ENCODE measurements around the gene DNAJC5.

Gene DNAJC5

GRCh38 chr20:63931735-63932134 is 36.8 kb downstream of the DNAJC5 start:
- Histone ChIP-seq H3K36me3 (replicated peaks in 1 of 2; ENCODE audit: control insufficient read depth in 2 of 2, insufficient read depth in 2 of 2, low read length in 2 of 2) (peaks cover 50 to 93% of the 10 kb centered on the region in 2 donors), H2BK12ac (ENCODE audit: low read length) (no peak overlapping the region), H3K27me3 (ENCODE audit: control insufficient read depth in 3 of 3, insufficient read depth in 3 of 3, low read depth in 1 of 3, low read length in 3 of 3) (no peaks in the 10 kb centered on the region), H3K23ac (ENCODE audit: low read depth, low read length, poor library complexity) (peak overlapping the region; percentile 80), H3K27ac (replicated peaks; ENCODE audit: low read length) (no peak overlapping the region), H3K4me1 (ENCODE audit: control insufficient read depth in 2 of 2, insufficient read depth in 1 of 2, low read depth in 1 of 2, low read length in 2 of 2) (no peaks in the 10 kb centered on the region), H3K14ac (ENCODE audit: low read length) (no peak overlapping the region), H3K79me1 (ENCODE audit: low read depth, low read length) (no peaks in the 10 kb centered on the region), H4K8ac (ENCODE audit: low read depth, low read length) (peak overlapping the region; percentile 30), H3K9me3 (replicated peaks in 1 of 2; ENCODE audit: control insufficient read depth in 2 of 2, insufficient read depth in 1 of 2, low read depth in 1 of 2, low read length in 2 of 2) (no peaks in the 10 kb centered on the region), H4K91ac (ENCODE audit: low read depth, low read length, poor library complexity) (no peak overlapping the region), H3K4me2 (ENCODE audit: insufficient read depth, low read length, poor library complexity, severe bottlenecking) (no peak overlapping the region), H2BK120ac (ENCODE audit: low read depth, low read length) (no peak overlapping the region), H3K18ac (ENCODE audit: low read length) (no peak overlapping the region), H2BK5ac (ENCODE audit: low read length) (no peak overlapping the region), H3K4ac (ENCODE audit: low read length) (no peak overlapping the region), H2BK15ac (ENCODE audit: low read length) (no peak overlapping the region), H2AK5ac (ENCODE audit: low read depth, low read length) (no peak overlapping the region), H2AFZ (ENCODE audit: low read length) (no peak overlapping the region), H3K4me3 (ENCODE audit: low read length in 2 of 2) (no peak overlapping the region), H3K9ac (ENCODE audit: low read depth, low read length, poor library complexity) (peak overlapping the region; percentile 83)
- no CpG with 5 or more reads among the region's 19 CpGs for WGBS, 2 donors (ENCODE audit: extremely low coverage in 2 of 2, insufficient read length in 2 of 2, insufficient replicate concordance in 1 of 2)
- DNase-seq (ENCODE audit: low spot score) = no peak

DNA sequence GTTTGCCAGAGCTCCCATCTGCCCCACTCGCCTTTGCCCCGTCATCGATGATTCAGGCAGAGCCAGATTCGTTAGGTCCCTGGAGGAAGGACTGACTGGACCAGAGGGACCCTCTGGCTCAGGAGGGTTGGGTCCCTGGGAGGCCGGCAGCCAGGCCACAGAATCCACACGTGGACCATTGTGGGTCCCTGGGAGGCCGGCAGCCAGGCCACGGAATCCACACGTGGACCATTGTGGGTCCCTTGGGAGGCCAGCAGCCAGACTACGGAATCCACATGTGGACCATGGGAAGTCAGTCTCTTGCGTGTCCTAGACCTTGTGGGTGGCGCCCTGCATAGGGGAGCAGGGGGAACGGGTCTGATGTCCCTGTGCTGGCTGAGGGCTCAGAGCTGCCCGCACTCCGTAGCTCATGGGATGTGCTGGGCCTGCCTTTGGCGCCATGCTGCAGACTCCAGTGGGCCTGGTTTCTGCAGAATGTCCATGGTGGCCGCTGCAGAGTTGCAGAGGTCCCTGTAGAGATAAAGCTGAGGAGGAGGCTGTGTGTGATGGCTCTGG is 37.8 kb downstream of the DNAJC5 start:
- Histone ChIP-seq H2AFZ (ENCODE audit: low read length) (no peak overlapping the region), H3K18ac (ENCODE audit: low read length) (no peak overlapping the region), H3K4me1 (ENCODE audit: control insufficient read depth in 2 of 2, insufficient read depth in 1 of 2, low read depth in 1 of 2, low read length in 2 of 2) (no peaks in the 10 kb centered on the region), H4K8ac (ENCODE audit: low read depth, low read length) (no peak overlapping the region), H2BK12ac (ENCODE audit: low read length) (no peak overlapping the region), H3K9ac (ENCODE audit: low read depth, low read length, poor library complexity) (no peak overlapping the region), H2BK15ac (ENCODE audit: low read length) (no peak overlapping the region), H2BK120ac (ENCODE audit: low read depth, low read length) (no peak overlapping the region), H3K9me3 (replicated peaks in 1 of 2; ENCODE audit: control insufficient read depth in 2 of 2, insufficient read depth in 1 of 2, low read depth in 1 of 2, low read length in 2 of 2) (no peaks in the 10 kb centered on the region), H3K79me1 (ENCODE audit: low read depth, low read length) (no peaks in the 10 kb centered on the region), H3K27ac (replicated peaks; ENCODE audit: low read length) (no peak overlapping the region), H4K91ac (ENCODE audit: low read depth, low read length, poor library complexity) (no peak overlapping the region), H3K4me3 (ENCODE audit: low read length in 2 of 2) (peak overlapping the region in 1 of 2 donors; percentile 19), H2BK5ac (ENCODE audit: low read length) (no peak overlapping the region), H3K14ac (ENCODE audit: low read length) (no peak overlapping the region), H3K36me3 (replicated peaks in 1 of 2; ENCODE audit: control insufficient read depth in 2 of 2, insufficient read depth in 2 of 2, low read length in 2 of 2) (peaks cover 50 to 93% of the 10 kb centered on the region in 2 donors), H3K23ac (ENCODE audit: low read depth, low read length, poor library complexity) (peak overlapping the region; percentile 62), H2AK5ac (ENCODE audit: low read depth, low read length) (no peak overlapping the region), H3K4ac (ENCODE audit: low read length) (no peak overlapping the region), H3K4me2 (ENCODE audit: insufficient read depth, low read length, poor library complexity, severe bottlenecking) (no peak overlapping the region), H3K27me3 (ENCODE audit: control insufficient read depth in 3 of 3, insufficient read depth in 3 of 3, low read depth in 1 of 3, low read length in 3 of 3) (no peaks in the 10 kb centered on the region)
- DNase-seq (ENCODE audit: low spot score) = no peak
- no CpG with 5 or more reads among the region's 17 CpGs for WGBS, 2 donors (ENCODE audit: extremely low coverage in 2 of 2, insufficient read length in 2 of 2, insufficient replicate concordance in 1 of 2)

GRCh38 chr20:63933646-63934045 is 38.7 kb downstream of the DNAJC5 start:
- H2AK5ac ChIP-seq (ENCODE audit: low read depth, low read length) = no peak overlapping the region
- H2BK12ac ChIP-seq (ENCODE audit: low read length) = no peak overlapping the region
- no peak overlapping the region for H3K14ac ChIP-seq (ENCODE audit: low read length)
- H3K23ac ChIP-seq (ENCODE audit: low read depth, low read length, poor library complexity) = no peak overlapping the region
- H4K91ac ChIP-seq (ENCODE audit: low read depth, low read length, poor library complexity) = no peak overlapping the region
- no peak overlapping the region for H2BK120ac ChIP-seq (ENCODE audit: low read depth, low read length)
- no peak overlapping the region for H4K8ac ChIP-seq (ENCODE audit: low read depth, low read length)
- H3K27ac ChIP-seq (replicated peaks; ENCODE audit: low read length) = no peak overlapping the region
- no peak overlapping the region for H3K4me3 ChIP-seq (ENCODE audit: low read length in 2 of 2)
- H2BK5ac ChIP-seq (ENCODE audit: low read length) = no peak overlapping the region
- peaks cover 43 to 94% of the 10 kb centered on the region in 2 donors for H3K36me3 ChIP-seq (replicated peaks in 1 of 2; ENCODE audit: control insufficient read depth in 2 of 2, insufficient read depth in 2 of 2, low read length in 2 of 2)
- no peak overlapping the region for H3K9ac ChIP-seq (ENCODE audit: low read depth, low read length, poor library complexity)
- no peaks in the 10 kb centered on the region for H3K79me1 ChIP-seq (ENCODE audit: low read depth, low read length)
- peaks cover 0 to 2% of the 10 kb centered on the region in 2 donors for H3K9me3 ChIP-seq (replicated peaks in 1 of 2; ENCODE audit: control insufficient read depth in 2 of 2, insufficient read depth in 1 of 2, low read depth in 1 of 2, low read length in 2 of 2)
- H3K4me2 ChIP-seq (ENCODE audit: insufficient read depth, low read length, poor library complexity, severe bottlenecking) = no peak overlapping the region
- H3K18ac ChIP-seq (ENCODE audit: low read length) = no peak overlapping the region
- no CpG with 5 or more reads among the region's 5 CpGs for WGBS, 2 donors (ENCODE audit: extremely low coverage in 2 of 2, insufficient read length in 2 of 2, insufficient replicate concordance in 1 of 2)
- no peak for DNase-seq (ENCODE audit: low spot score)
- H2AFZ ChIP-seq (ENCODE audit: low read length) = no peak overlapping the region
- H3K4ac ChIP-seq (ENCODE audit: low read length) = no peak overlapping the region
- H2BK15ac ChIP-seq (ENCODE audit: low read length) = no peak overlapping the region
- no peaks in the 10 kb centered on the region for H3K27me3 ChIP-seq (ENCODE audit: control insufficient read depth in 3 of 3, insufficient read depth in 3 of 3, low read depth in 1 of 3, low read length in 3 of 3)
- H3K4me1 ChIP-seq (ENCODE audit: control insufficient read depth in 2 of 2, insufficient read depth in 1 of 2, low read depth in 1 of 2, low read length in 2 of 2) = no peaks in the 10 kb centered on the region

GRCh38 chr20:63934271-63935068 is 39.5 kb downstream of the DNAJC5 start:
- peak overlapping the region; percentile 25 for H3K14ac ChIP-seq (ENCODE audit: low read length)
- no peaks in the 10 kb centered on the region for H3K27me3 ChIP-seq (ENCODE audit: control insufficient read depth in 3 of 3, insufficient read depth in 3 of 3, low read depth in 1 of 3, low read length in 3 of 3)
- H2BK120ac ChIP-seq (ENCODE audit: low read depth, low read length) = no peak overlapping the region
- no peak overlapping the region for H2BK5ac ChIP-seq (ENCODE audit: low read length)
- no peak overlapping the region for H3K18ac ChIP-seq (ENCODE audit: low read length)
- no peak overlapping the region for H3K27ac ChIP-seq (replicated peaks; ENCODE audit: low read length)
- no peaks in the 10 kb centered on the region for H3K4me1 ChIP-seq (ENCODE audit: control insufficient read depth in 2 of 2, insufficient read depth in 1 of 2, low read depth in 1 of 2, low read length in 2 of 2)
- H4K91ac ChIP-seq (ENCODE audit: low read depth, low read length, poor library complexity) = no peak overlapping the region
- no peak overlapping the region for H2AFZ ChIP-seq (ENCODE audit: low read length)
- H3K36me3 ChIP-seq (replicated peaks in 1 of 2; ENCODE audit: control insufficient read depth in 2 of 2, insufficient read depth in 2 of 2, low read length in 2 of 2) = peaks cover 40 to 95% of the 10 kb centered on the region in 2 donors
- H3K4me3 ChIP-seq (ENCODE audit: low read length in 2 of 2) = no peak overlapping the region
- H2BK12ac ChIP-seq (ENCODE audit: low read length) = no peak overlapping the region
- H4K8ac ChIP-seq (ENCODE audit: low read depth, low read length) = no peak overlapping the region
- peak overlapping the region; percentile 16 for H3K23ac ChIP-seq (ENCODE audit: low read depth, low read length, poor library complexity)
- no peak overlapping the region for H3K4me2 ChIP-seq (ENCODE audit: insufficient read depth, low read length, poor library complexity, severe bottlenecking)
- no peak overlapping the region for H2BK15ac ChIP-seq (ENCODE audit: low read length)
- no peak overlapping the region for H2AK5ac ChIP-seq (ENCODE audit: low read depth, low read length)
- peaks cover 0 to 2% of the 10 kb centered on the region in 2 donors for H3K9me3 ChIP-seq (replicated peaks in 1 of 2; ENCODE audit: control insufficient read depth in 2 of 2, insufficient read depth in 1 of 2, low read depth in 1 of 2, low read length in 2 of 2)
- H3K79me1 ChIP-seq (ENCODE audit: low read depth, low read length) = no peaks in the 10 kb centered on the region
- H3K4ac ChIP-seq (ENCODE audit: low read length) = no peak overlapping the region
- DNase-seq (ENCODE audit: low spot score) = no peak
- no CpG with 5 or more reads among the region's 37 CpGs for WGBS, 2 donors (ENCODE audit: extremely low coverage in 2 of 2, insufficient read length in 2 of 2, insufficient replicate concordance in 1 of 2)
- no peak overlapping the region for H3K9ac ChIP-seq (ENCODE audit: low read depth, low read length, poor library complexity)
